GM10847 (cell line): ENCODE measurements around the gene PPIG.

Experiments
- POLR2A ChIP-seq: IDR thresholded peaks from 2 replicates; pipeline ENCODE4 v1.6.1; 2011; ENCODE audit not compliant: insufficient read length; ENCODE audit errors: extremely low read depth

Gene PPIG

DNA sequence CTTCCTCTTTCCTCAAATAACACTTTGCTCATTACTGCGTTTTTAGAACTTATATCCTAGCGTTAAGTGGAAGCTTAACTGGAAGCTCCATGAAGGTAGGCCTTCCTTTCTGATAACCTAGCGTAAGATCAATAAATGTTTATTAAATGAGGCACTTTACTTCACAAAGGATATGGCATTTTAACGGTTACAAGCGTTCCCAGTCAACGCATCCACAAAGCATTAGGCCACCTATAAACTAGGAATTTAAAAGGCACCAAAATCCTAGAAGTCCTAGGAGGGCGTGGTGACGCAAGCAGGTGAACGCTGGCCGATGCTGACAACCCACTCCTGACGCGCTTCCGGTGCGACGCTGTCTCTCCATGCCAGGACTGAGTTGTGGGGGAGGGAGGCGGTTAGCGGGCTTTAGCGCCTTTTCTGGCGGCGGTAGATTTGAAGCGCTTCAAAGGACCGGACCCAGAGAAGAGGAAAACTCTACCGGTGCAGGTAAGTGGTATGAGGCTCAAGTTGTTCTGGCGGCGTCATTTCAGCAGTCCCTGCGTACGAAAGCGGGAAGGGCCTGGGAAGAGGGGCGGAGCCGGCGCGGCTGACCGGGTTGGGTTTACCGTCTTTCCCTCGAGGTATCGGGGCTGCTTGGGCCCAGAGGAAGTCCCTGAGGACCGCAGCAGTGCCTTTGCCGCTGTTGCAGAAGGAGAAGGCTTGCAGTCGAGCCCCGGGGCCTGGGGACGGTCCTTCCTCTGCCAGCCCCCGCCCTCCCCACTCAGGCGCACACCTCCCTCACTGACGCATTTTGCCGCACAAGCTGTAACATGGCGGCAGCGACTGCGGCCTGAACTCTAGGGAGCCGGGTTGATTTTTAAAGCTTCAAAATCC lies at the start of gene PPIG:
Gene PPIG (plus strand): TSS at position 347 of the 873 bp plus-strand sequence. CDS start 19,691 bp downstream, outside the sequence.
- TF ChIP-seq POLR2A = no peak

DNA sequence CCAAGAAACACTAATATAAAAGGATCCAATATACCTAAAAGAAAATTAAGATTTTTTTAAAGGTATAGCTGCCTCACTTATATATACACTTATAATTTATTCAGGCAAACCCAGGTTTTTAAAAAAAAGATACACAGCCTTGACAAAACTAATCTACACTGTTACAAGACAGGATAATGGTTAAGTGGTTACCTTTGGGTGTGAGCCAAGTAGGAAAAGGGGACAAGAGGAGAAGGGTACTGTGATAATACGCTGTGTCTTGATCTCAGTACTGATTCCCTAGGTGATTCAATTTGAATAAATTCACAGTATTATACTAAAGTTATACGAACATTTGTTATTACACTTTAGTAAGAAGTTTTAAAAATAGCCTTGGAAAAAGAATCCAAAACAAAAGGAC lies 44.0 kb upstream of the PPIG start:
- no peak for TF ChIP-seq POLR2A

DNA sequence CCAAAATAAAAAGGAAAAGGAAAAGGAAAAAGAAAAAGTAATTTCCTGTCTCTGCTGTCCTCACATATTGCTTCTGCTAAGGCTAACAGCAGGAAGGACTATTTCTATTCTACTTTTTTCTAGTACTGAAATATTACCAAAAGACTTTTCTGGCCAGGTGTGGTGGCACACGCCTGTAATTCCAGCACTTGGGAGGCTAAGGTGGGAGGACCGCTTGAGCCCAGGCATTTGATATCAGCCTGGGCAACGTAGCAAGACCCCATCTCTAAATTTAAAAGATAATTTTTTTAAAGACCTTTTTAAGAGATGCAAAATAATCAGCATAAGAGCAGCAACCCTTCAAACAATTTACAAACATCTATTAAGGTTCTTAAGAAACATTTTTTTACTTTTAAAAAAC lies 41.7 kb upstream of the PPIG start:
- no peak for TF ChIP-seq POLR2A

DNA sequence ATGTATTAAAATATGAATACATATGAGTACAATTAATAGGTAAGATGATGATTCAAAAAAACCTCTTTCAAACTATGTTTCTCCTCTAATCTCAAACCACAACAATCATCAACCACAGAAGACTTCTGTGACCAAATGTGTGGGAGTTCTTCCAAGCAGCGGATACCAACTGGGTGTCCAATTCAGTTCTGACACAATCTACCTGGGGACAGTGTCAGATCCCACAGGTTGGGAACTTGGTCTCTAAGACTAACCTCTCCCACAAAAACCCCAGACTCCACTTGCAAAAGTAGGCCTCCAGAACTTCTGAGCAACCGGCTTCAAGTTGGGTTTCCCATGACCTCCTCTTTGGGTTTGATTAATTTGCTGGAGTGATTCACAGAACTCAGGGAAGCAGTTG lies 37.4 kb upstream of the PPIG start:
- TF ChIP-seq POLR2A = no peak

DNA sequence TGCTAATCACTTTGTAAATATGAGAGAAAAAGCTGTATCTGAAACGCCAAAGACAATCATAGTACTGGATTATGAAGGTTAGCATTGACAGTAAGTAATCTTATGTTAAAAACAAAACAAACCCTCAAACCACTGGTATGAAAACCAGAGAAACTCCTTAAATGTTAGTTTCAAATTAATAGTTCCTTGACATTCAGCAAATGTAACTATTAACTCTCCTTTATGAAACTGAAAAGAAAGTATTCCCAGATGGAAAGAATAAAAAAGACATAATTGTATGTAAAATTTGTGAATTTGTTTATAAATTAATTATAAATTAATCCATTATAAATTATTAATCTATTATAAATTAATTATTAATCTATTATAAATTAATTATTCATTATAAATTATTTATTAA lies 22.8 kb upstream of the PPIG start:
- TF ChIP-seq POLR2A = no peak

DNA sequence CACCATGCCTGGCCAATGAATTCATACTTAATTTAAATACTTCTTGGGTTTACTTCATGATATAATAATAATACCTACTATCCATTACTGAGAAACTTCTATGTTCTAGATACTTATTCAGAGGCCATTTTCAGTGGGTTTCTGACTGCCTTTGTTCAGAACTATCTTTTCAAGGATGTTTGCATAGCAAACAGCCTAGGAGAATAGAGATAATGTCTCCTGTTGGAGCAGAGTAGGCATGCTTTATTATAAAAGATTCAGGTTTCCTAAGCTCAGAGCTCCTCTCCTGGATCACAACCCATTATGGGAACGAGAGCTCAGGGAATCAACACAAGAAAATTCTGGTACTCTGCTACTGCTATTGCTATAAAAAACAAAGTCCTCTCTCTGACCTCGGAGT lies 21.6 kb upstream of the PPIG start:
- TF ChIP-seq POLR2A = no peak

DNA sequence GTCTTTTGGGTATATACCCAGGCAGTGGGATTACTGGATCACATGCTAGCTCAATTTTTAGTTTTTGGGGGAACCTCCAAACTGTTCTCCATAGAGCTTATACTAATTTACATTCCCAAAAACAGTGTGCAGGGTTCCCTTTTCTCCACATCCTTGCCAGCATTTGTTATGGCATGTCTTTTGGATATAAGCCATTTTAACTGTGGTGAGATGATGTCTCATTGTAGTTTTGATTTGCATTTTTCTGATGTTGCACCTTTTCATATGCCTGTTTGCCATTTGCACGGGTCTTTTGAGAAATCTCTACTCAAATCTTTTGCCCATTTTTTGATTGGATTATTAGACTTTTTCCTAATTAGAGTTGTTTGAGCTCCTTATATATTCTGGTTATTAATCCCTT lies 18.5 kb upstream of the PPIG start:
- no peak for TF ChIP-seq POLR2A

DNA sequence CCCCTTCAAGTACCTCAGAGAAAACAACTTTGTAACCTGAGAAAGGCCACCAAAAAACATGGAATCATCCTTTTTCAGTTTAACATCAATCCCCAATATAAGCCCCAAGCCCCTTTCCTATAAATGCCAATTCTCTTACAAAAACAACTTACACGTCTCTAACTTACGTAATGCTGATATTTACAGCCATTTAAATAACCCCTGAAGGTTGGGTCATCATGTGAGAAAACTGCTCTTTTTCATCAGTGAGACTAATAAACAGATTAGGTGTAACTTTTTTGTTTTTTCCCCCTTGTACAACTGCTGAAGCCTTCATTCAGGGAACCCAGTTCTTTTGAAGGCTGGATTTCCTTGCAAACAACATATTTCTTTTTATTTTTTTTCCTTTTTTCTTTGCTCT lies 14.2 kb upstream of the PPIG start:
- no peak for TF ChIP-seq POLR2A

DNA sequence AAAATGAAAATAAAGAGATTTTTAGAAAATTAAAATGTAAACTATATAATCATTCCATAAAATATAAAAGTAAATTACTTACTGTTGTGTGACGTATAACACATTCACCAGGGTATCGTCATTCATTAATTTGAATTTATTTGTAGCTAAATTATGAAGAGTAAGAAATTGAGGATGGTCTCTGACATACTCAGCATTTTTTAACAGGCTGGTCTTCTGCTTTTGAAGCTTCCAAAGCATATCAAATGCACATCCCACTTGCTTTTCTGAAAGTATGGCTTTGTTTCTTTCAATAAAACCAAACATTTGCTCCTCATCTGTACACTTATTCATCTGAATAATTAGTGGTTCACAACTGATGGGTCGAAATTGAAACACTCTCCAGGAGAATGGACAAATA lies 12.6 kb upstream of the PPIG start:
- no peak for TF ChIP-seq POLR2A

DNA sequence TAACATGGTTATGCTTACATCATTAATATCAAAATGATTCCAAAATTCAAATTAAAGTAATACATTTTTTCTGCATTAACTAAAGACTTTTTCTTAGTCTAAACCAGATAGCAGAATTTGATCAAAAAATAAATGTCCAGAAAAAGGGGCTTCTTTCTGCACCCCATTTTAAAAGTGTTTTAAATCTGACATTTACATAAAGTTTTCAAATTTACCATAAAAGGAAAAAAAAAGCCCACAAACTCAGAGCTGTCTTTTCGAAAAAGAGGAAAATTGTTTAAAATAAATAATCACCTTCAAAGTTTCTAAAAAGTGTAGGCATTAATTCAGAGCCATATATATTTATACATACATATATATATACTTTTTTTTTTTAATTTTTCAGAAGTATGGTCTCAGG lies 12.0 kb upstream of the PPIG start:
- TF ChIP-seq POLR2A = no peak

DNA sequence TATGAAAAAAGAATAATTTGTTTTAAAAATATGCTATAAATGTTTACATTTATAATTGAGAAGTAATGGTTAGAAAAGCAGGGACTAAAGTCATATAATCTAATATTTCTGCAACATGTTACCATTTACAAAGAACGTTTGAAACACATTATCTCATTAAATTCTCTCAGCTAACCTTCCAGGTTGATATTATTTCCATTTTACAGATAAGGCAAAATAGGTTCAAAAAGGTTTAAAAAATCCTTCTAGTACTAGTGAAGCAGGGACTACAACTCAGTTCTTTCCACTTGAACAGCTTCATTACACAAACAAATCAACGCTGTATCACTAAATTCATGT lies 11.4 kb upstream of the PPIG start:
- TF ChIP-seq POLR2A = no peak

DNA sequence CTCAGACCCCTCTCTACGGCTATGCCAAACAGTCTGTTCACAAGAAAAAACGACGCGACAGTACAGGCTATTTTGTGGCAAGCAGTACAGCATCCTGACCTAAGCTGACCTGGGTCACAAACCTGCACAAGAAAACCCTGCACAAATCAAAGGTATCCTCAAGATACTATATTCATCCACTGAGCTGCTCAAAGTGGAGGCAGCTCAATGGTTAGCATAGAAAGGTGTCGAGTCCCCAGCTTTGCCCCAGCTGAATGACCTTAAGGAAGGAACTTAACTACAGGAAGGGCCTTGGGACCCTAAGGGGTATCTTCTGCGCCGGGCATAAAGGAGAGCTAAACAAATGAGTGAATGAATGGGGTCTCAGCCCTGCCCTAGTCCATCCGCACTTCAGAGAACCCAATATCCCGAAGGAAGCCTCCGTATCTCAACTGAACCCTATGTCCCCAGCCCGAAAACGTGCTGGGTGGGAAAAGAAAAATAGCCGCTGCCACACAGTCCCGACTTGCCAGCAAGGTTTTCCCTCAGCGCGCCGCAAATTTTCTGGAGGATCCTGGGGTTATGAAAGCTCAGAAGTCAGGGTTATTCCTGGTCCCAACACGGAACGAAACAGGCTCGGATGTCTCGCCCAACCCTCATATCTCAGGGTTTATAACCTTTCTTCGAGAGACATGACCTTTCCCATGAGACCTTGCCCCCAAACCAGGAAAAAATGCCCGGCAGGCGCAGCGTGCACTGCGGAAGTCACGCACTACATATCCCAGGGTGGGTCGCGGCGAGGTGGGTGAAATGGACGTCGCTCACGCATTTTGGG lies 10.8 kb upstream of the PPIG start, which contains the start of gene FASTKD1:
Gene FASTKD1 (minus strand): TSS at position 706 of the 814 bp plus-strand sequence. CDS start 1,836 bp downstream, outside the sequence.
- TF ChIP-seq POLR2A = peak; percentile 20

DNA sequence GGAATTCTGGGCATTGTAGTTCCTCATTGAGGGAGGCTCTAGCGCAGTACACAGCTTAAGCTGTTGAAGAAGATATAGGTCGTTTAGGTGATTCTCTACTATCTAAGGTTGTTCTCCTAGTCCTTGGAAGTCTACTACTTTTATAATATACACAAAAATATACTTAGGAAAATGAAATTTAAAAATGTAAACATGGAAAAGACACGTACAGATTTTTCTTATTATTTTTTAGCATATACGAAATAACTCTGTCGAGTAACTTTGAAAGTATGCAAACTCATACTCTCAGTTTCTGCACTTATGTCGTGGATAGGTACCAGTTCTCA lies 10.2 kb upstream of the PPIG start:
- TF ChIP-seq POLR2A = no peak

DNA sequence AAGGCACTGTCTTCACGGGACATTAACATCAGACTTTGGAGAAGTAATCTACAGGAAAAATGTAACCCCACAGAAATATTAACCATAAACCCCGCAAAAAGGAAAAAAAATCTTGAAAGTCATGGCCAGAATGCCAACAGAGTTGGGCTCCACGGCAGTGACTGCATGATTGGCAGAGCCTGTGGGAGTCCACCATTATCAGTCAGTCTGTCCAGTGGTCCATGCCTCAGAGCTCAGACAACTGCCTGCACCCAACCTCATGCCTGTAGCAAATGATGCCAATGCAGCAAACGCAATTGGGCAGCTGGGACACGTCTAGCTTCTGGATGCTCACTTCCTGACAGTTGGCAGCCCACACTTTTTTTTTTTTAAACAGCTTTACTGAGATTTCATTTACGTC lies 5.1 kb upstream of the PPIG start:
- TF ChIP-seq POLR2A = no peak

DNA sequence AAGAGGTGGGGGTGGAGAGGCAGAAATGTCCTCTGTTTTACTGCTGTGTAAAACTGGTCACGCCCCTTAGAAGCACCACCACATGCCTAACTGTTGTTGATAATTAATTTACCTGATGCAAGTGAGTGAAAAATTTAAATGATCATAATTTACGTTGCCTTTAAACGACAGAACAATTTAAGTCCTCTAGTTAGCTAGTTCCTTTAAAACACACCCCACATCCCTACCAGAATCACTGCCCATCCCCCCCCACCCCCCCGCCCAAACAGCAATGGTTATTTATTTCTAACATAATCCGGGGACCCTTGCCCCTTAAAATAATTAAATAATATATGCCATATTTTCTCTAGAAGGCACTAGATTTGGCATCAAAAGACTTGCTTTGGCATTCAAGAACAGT lies 633 bp upstream of the PPIG start:
- TF ChIP-seq POLR2A = no peak

DNA sequence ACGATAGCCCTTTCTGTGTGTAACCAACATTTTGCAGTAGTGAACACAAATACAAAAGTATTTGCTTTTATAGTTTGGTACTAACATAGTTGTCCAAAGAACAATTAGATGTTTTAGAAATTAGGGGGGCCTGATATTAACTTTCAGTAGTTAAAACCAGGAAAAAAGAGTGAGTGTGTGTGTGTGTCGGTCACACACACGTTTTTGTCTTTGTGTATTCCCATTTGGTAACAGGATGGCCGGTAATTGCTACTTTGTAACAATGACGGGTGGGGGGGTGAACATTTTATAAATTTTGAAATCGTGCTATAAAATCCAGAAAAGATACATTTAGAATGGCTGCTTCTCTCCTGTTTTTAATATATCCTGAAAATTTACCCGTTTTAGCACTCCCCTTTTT lies 1.5 kb downstream of the PPIG start:
- TF ChIP-seq POLR2A = no peak
